NCI-H1092 treated with DMSO at 0.1 percent for 48 hours (cell line): ENCODE measurements around the gene RRM1.
A peak's percentile ranks its signal among the peaks of the same experiment; 100 is the strongest.
"Not testable (repeated sequence)": the region's sequence is repeated elsewhere in the genome, so short reads cannot be mapped to it uniquely, and the experiment has no call there.

Source experiments
- DNase-seq: peaks from one replicate; lab custom pipeline; 2025; lab: John Stamatoyannopoulos, UW

RRM1 gene

GRCh38 chr11:4094348-4095291 is at the start of gene RRM1:
Gene RRM1, plus strand, starts transcription at chr11:4094799. Its CDS starts 214 bp downstream, at chr11:4095013.
- peak; percentile 97 for DNase-seq

- DNase-seq, result no peak
These were observed 49.5 kb upstream of the RRM1 start for GRCh38 chr11:4044976-4045646.

GRCh38 chr11:4048340-4048739 is 46.3 kb upstream of the RRM1 start:
- DNase-seq, result no peak

GRCh38 chr11:4049006-4049405 is 45.6 kb upstream of the RRM1 start:
- DNase-seq, result no peak

GRCh38 chr11:4050138-4050537 is 44.5 kb upstream of the RRM1 start:
- DNase-seq, result no peak

- not testable (repeated sequence) for DNase-seq
These were observed 41.4 kb upstream of the RRM1 start for GRCh38 chr11:4053200-4053599.

GRCh38 chr11:4054643-4055042 is 40.0 kb upstream of the RRM1 start:
- no peak for DNase-seq

- DNase-seq, result no peak
These were observed 35.2 kb upstream of the RRM1 start for GRCh38 chr11:4059424-4059823.

- DNase-seq, result no peak
These were observed 34.2 kb upstream of the RRM1 start for GRCh38 chr11:4060182-4060923.

- no peak for DNase-seq
These were observed 32.9 kb upstream of the RRM1 start for GRCh38 chr11:4061700-4062099.

- DNase-seq, result no peak
These were observed 31.3 kb upstream of the RRM1 start for GRCh38 chr11:4063348-4063747.

GRCh38 chr11:4064278-4064955 is 30.2 kb upstream of the RRM1 start:
- no peak for DNase-seq

GRCh38 chr11:4065086-4065485 is 29.5 kb upstream of the RRM1 start:
- no peak for DNase-seq

GRCh38 chr11:4065601-4066377 is 28.8 kb upstream of the RRM1 start:
- DNase-seq, result no peak

- no peak for DNase-seq
These were observed 27.7 kb upstream of the RRM1 start for GRCh38 chr11:4066910-4067309.

GRCh38 chr11:4068962-4069361 is 25.6 kb upstream of the RRM1 start:
- no peak for DNase-seq

GRCh38 chr11:4071325-4071724 is 23.3 kb upstream of the RRM1 start:
- DNase-seq, result no peak

GRCh38 chr11:4071914-4072313 is 22.7 kb upstream of the RRM1 start:
- DNase-seq, result no peak

- DNase-seq, result peak; percentile 86
These were observed 21.8 kb upstream of the RRM1 start for GRCh38 chr11:4072668-4073285.

- DNase-seq, result no peak
These were observed 20.3 kb upstream of the RRM1 start for GRCh38 chr11:4074266-4074665.

- no peak for DNase-seq
These were observed 17.8 kb upstream of the RRM1 start for GRCh38 chr11:4076774-4077173.
